Measurements from ENCODE around the gene L1CAM.
A peak's percentile ranks its signal among the peaks of the same experiment; 100 is the strongest.

Gene L1CAM

GRCh38 chrX:153925387-153925738 is 39.4 kb upstream of the L1CAM start:
- DNase-seq = peak in 1 of 5 donors; percentile 66

DNA sequence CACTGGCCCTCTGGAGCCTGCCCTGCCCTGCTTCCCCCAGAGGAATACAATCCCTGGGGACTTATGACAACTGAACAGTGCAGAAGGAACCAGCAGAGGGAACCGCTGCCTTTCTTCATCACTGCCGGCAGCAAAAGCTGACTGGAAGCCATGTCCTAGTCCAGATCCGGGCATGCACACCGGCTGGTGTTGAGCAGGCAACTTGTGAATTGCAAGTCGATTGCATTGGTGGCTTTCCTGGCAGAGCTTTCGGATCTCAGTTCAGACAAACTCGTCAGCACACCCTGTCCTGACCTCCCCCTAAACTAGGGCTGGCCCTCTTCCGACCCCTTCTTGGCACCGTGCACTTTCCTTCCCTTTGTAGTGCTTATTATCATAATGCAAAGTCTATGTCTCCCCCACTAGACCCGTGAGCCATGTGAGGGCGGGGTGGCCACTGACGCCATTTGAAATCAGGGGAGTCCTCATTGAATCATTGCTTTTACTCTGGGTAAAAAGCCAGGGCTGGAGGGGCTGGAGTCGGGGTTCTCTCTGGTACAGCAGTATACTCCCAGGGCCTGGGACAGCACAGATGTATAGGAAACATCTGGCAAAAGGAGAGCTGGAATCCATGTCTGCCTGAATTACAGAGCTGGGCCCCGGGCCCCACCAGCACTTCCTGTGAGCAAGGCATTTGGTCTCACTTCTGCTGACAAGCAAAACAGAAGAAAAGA is 38.3 kb upstream of the L1CAM start:
- DNase-seq = peak in 3 of 5 donors; percentile 31 to 63 (median 38)

DNA sequence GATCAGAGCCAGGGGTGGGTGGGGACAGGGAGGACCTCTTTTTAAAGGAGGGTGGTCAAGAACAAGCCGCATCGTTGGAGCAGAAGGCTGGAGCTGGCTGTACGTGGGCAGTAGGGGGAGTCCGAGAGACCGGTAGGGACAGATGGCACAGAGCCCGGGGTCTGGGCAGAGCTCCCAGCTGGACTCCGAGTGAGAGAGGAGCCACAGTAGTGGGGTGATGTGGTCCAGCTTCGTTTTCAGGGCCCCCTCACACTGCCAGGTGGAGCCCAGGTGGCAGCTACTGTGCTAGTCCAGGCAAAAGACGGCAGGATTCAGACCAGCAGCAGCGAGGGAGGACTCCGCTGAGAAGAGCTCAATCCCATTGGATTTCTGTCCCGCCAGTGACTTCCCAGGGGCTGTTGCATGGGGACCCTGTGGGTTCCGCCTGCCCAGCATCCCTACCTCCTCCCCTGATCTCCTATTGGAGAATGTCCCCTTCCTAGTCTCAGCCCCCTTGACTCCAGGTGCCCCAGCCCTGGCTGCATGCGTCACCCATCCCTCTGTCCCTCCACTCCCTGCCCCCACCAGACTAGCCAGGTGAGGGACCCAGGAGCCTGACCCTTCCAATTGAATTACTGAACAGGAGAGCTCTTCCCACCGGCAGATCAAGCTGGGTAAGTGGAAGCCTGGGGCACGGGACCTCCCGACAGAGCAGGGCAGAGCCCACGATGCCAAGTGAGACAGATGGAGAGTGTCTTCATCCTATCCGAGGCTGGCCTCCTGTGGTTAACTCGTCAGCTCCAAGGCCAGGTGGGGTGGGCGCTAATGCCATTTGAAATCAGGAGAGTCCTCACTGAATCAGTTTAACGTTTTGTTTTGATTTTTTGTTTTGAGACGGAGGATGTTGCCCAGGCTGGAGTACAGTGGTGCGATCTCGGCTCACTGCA is 37.2 kb upstream of the L1CAM start:
- DNase-seq = no peak

- DNase-seq = peak in 1 of 5 donors; percentile 54
Measured at GRCh38 chrX:153921511-153922446, 35.8 kb upstream of the L1CAM start.

GRCh38 chrX:153921070-153921469 is 35.1 kb upstream of the L1CAM start:
- no peak for DNase-seq

GRCh38 chrX:153920546-153920945 is 34.6 kb upstream of the L1CAM start:
- no peak for DNase-seq

DNA sequence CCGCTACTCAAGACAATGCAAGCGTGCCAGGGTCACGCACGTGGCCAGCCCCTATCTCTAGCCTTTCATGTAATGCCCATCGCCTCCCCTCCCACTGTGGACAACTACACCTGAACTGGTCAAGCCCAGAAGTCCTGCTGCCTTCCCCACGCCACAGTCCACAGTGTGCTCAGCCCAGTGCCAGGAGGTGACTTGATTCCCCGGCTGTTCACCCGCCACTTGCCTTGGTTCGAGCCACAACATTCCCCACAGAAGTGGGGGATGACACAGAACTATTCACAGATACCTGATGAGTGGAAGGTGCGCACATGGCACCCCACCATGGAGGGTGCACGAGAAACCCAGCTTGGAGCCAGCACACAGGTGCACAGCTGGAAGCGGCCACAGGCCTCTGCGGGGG is 33.3 kb upstream of the L1CAM start:
- no peak for DNase-seq

DNA sequence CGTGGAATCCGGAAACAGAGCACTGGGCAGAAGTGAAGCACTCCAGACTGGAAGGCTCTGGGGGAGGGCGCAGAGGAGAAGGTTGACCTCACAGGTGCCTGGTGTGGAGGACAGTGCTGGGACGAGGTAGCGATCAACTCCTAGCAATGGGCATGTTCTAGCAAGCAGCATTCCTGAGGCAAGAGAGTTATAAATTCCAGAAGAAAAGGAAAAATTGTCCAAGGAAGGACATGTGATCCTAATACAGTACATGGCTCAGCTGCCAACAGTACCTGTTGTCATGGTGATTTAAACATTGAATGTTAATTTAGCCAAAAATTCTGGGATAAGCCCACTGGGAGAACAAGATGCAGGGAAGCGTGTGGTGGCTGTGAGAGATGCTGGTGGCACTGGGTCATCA is 31.9 kb upstream of the L1CAM start:
- no peak for DNase-seq

- no peak for DNase-seq
Measured at GRCh38 chrX:153913701-153914100, 27.7 kb upstream of the L1CAM start.

GRCh38 chrX:153913211-153913610 is 27.2 kb upstream of the L1CAM start:
- no peak for DNase-seq

GRCh38 chrX:153911798-153912197 is 25.8 kb upstream of the L1CAM start:
- DNase-seq = no peak

- no peak for DNase-seq
Measured at GRCh38 chrX:153910446-153910845, 24.5 kb upstream of the L1CAM start.

DNA sequence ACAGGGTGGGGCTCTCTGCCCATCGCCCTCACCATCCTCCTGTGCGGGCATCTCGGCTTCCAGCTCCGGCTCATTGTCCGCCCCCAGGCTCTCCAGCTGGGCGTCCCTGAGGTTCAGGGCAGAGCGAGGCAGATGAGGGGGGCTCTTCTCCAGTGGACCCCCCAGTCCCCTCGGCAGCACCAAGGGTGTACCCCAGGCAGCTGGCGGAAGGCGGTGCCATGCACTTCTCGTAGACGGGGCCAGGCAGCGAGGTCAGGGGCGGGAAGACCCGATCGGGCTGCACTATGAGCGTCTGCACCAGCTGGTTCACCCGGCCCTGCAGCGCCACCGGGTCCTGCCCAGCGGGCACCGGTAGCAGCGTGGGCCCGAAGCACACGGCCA is 24.0 kb upstream of the L1CAM start:
- no peak for DNase-seq

GRCh38 chrX:153909024-153909979 is 23.3 kb upstream of the L1CAM start:
- no peak for DNase-seq

GRCh38 chrX:153908219-153908860 is 22.4 kb upstream of the L1CAM start:
- no peak for DNase-seq

GRCh38 chrX:153907456-153907855 is 21.5 kb upstream of the L1CAM start:
- no peak for DNase-seq

DNA sequence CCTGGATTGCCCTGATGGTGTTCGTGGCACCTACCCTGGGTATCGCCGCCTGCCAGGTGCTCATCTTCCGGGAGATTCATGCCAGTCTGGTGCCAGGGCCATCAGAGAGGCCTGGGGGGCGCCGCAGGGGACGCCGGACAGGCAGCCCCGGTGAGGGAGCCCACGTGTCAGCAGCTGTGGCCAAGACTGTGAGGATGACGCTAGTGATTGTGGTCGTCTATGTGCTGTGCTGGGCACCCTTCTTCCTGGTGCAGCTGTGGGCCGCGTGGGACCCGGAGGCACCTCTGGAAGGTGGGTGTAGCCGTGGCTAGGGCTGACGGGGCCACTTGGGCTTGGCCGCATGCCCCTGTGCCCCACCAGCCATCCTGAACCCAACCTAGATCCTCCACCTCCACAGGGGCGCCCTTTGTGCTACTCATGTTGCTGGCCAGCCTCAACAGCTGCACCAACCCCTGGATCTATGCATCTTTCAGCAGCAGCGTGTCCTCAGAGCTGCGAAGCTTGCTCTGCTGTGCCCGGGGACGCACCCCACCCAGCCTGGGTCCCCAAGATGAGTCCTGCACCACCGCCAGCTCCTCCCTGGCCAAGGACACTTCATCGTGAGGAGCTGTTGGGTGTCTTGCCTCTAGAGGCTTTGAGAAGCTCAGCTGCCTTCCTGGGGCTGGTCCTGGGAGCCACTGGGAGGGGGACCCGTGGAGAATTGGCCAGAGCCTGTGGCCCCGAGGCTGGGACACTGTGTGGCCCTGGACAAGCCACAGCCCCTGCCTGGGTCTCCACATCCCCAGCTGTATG is 20.3 kb upstream of the L1CAM start:
- DNase-seq = no peak

GRCh38 chrX:153905481-153906095 is 19.6 kb upstream of the L1CAM start:
- no peak for DNase-seq

GRCh38 chrX:153903991-153904957 is 18.3 kb upstream of the L1CAM start, which contains the start of gene AVPR2:
Gene AVPR2, plus strand, starts transcription at chrX:153904673. Its CDS starts 473 bp downstream, at chrX:153905146.
- DNase-seq = no peak

All from T-helper 1 cell (primary cell).